ENCODE results near the gene WDR86. TPM values are rescaled to one million over a fixed set of nuclear protein-coding genes. Genes with fewer than 3 reads are reported as not detected.

WDR86 gene
- total RNA-seq, 1 experiment from 2014 or later, result not detected

GRCh38 chr7:151423936-151424335 lies 14.1 kb upstream of the WDR86 start:
- no peak for DNase-seq (ENCODE audit: low read depth, low spot score)
- Histone ChIP-seq H3K4me2 (ENCODE audit: low read length) (no peak overlapping the region), H3K36me3 (ENCODE audit: control insufficient read depth in 1 of 2, insufficient read depth in 2 of 2, low read length in 2 of 2) (no peaks in the 10 kb centered on the region), H3K4me3 (replicated peaks in 1 of 2; ENCODE audit: low read depth in 1 of 2, low read length in 2 of 2) (no peak overlapping the region), H3K4me1 (ENCODE audit: control insufficient read depth in 1 of 2, insufficient read depth in 2 of 2, low read length in 2 of 2) (peaks cover 38 to 45% of the 10 kb centered on the region in 2 experiments), H2AFZ (ENCODE audit: low read depth, low read length, poor library complexity, severe bottlenecking) (no peak overlapping the region), H3K9me3 (ENCODE audit: control insufficient read depth in 1 of 2, insufficient read depth in 1 of 2, low read depth in 1 of 2, low read length in 2 of 2) (peaks cover 4 to 20% of the 10 kb centered on the region in 2 experiments; a peak in 3 of 4 replicates), H3K79me2 (ENCODE audit: insufficient read depth, low read length) (no peaks in the 10 kb centered on the region), H4K20me1 (ENCODE audit: insufficient read depth) (no peaks in the 10 kb centered on the region), H3K27ac (ENCODE audit: low read depth, low read length) (no peak overlapping the region), H3K27me3 (ENCODE audit: insufficient read depth, low read length) (no peaks in the 10 kb centered on the region), H3K9me2 (ENCODE audit: insufficient read depth) (no peaks in the 10 kb centered on the region), H3K9ac (ENCODE audit: low read length) (no peak overlapping the region)
- no TSS peak for BruUV-seq (replicated peaks)
- no peak for ATAC-seq
- TF ChIP-seq SIN3A (IDR thresholded peaks at IDR 0.05; ENCODE audit: low read depth), result no peak
- TF ChIP-seq JUND (IDR thresholded peaks at IDR 0.05), result no peak
- no peak for TF ChIP-seq EGR1 (IDR thresholded peaks at IDR 0.05; ENCODE audit: low read depth)
- TF ChIP-seq CBX3 (IDR thresholded peaks at IDR 0.05; ENCODE audit: low read depth), result no peak
- TF ChIP-seq POLR2AphosphoS5 (IDR thresholded peaks at IDR 0.05; ENCODE audit: low read depth, low read length), result no peak
- TF ChIP-seq RAD21 (IDR thresholded peaks at IDR 0.05; ENCODE audit: low read depth), result no peak
- TF ChIP-seq ZFX (IDR thresholded peaks at IDR 0.05), result no peak
- TF ChIP-seq TCF7L2 (IDR thresholded peaks at IDR 0.05; ENCODE audit: borderline replicate concordance, extremely low read depth, insufficient read depth, insufficient read length), result no peak
- no peak for TF ChIP-seq ZNF274 (IDR thresholded peaks at IDR 0.05; ENCODE audit: low read depth, low read length)
- TF ChIP-seq, protein P1, sequence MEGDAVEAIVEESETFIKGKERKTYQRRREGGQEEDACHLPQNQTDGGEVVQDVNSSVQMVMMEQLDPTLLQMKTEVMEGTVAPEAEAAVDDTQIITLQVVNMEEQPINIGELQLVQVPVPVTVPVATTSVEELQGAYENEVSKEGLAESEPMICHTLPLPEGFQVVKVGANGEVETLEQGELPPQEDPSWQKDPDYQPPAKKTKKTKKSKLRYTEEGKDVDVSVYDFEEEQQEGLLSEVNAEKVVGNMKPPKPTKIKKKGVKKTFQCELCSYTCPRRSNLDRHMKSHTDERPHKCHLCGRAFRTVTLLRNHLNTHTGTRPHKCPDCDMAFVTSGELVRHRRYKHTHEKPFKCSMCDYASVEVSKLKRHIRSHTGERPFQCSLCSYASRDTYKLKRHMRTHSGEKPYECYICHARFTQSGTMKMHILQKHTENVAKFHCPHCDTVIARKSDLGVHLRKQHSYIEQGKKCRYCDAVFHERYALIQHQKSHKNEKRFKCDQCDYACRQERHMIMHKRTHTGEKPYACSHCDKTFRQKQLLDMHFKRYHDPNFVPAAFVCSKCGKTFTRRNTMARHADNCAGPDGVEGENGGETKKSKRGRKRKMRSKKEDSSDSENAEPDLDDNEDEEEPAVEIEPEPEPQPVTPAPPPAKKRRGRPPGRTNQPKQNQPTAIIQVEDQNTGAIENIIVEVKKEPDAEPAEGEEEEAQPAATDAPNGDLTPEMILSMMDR (IDR thresholded peaks at IDR 0.05 in 2 of 3, conservative IDR thresholded peaks at IDR 0.05 in 1 of 3; ENCODE audit: borderline replicate concordance in 1 of 3, insufficient read depth in 1 of 3, low read depth in 2 of 3, low read length in 2 of 3), result no peak
- TF ChIP-seq FOSL1 (IDR thresholded peaks at IDR 0.05; ENCODE audit: low read depth), result no peak
- TF ChIP-seq REST (IDR thresholded peaks at IDR 0.05; ENCODE audit: low read depth), result no peak
- CTCF ChIA-PET, result no interaction called here
- POLR2A ChIA-PET, result no interaction called here
- intact Hi-C loops (cut with micrococcal nuclease), result no loop called here
- RAD21 ChIA-PET (ENCODE audit: low non-redundant PET in 1 of 2, low total read pairs in 2 of 2, uncharacterized antibody in 2 of 2, unreplicated experiment in 2 of 2), result no interaction called here

Measured in HCT116 (cell line).